Fibroblast of villous mesenchyme (primary cell): ENCODE data around the gene MAP3K5. TPM values are rescaled to one million over a fixed set of nuclear protein-coding genes. Genes with fewer than 3 reads are reported as not detected.

ENCODE experiments used
- DNase-seq: peaks from one replicate; pipeline ENCODE4 v3.0.0-alpha.2; 2010; ENCODE audit warnings: low read depth
- H3K4me3 ChIP-seq: 2 replicates; pipeline ENCODE4 v1.5.1; 2011; ENCODE audit warnings: low read depth, mild to moderate bottlenecking, low read length
- CTCF ChIP-seq: IDR thresholded peaks from 2 replicates; pipeline ENCODE4 v1.5.1; 2012; ENCODE audit warnings: low read depth, mild to moderate bottlenecking, low read length; ENCODE audit not compliant: insufficient read depth
- total RNA-seq: library from RNA; depleted of rRNA; stranded (reverse); fragments of >200 nt; gene quantifications from 2 replicates; pipeline ENCODE4 v1.2.3, GENCODE V29; 2012

Gene MAP3K5
- total RNA-seq, 1 donor = 84.6 TPM

- no peak overlapping the region for H3K4me3 ChIP-seq
- no peak for TF ChIP-seq CTCF
- DNase-seq = no peak
These were observed 177.3 kb downstream of the MAP3K5 start for GRCh38 chr6:136614994-136615393.

- DNase-seq = no peak
- no peak for TF ChIP-seq CTCF
- no peak overlapping the region for H3K4me3 ChIP-seq
These were observed 177.9 kb downstream of the MAP3K5 start for GRCh38 chr6:136614350-136614749.

- H3K4me3 ChIP-seq = no peak overlapping the region
- no peak for DNase-seq
- TF ChIP-seq CTCF = no peak
These were observed 178.8 kb downstream of the MAP3K5 start for GRCh38 chr6:136613477-136613876.

- no peak overlapping the region for H3K4me3 ChIP-seq
- DNase-seq = no peak
- no peak for TF ChIP-seq CTCF
These were observed 179.4 kb downstream of the MAP3K5 start for GRCh38 chr6:136612666-136613389.

- no peak overlapping the region for H3K4me3 ChIP-seq
- no peak for TF ChIP-seq CTCF
- no peak for DNase-seq
These were observed 180.5 kb downstream of the MAP3K5 start for GRCh38 chr6:136611746-136612145.

- no peak for DNase-seq
- TF ChIP-seq CTCF = no peak
- no peak overlapping the region for H3K4me3 ChIP-seq
These were observed 181.1 kb downstream of the MAP3K5 start for GRCh38 chr6:136611133-136611532.
